Right renal pelvis (tissue), 4 donors: Measurements from ENCODE around the gene GRB14. TPM values are rescaled to one million over a fixed set of nuclear protein-coding genes. Genes with fewer than 3 reads are reported as not detected.

Source experiments
- polyA plus RNA-seq, 4 donors: library from polyadenylated mRNA; unstranded; fragments of 120-200 nt; gene quantifications; one replicate each; pipeline ENCODE4 v1.2.1, GENCODE V29; 2013; ENCODE audit not compliant: insufficient read length in 4 of 4

GRB14 gene
- polyA plus RNA-seq, 4 donors: 48.2 to 54.3 (median 52.1) TPM

Other genes starting within 250 kb of the GRB14 start
- gene COBLL1, start 220.3 kb upstream of the GRB14 start, polyA plus RNA-seq: 100 to 1,000 TPM; 117 to 156 (median 138) TPM